H9 (cell line): ENCODE data around the gene PIMREG. TPM values are rescaled to one million over a fixed set of nuclear protein-coding genes. Genes with fewer than 3 reads are reported as not detected.
"Not testable (repeated sequence)": the region's sequence is repeated elsewhere in the genome, so short reads cannot be mapped to it uniquely, and the experiment has no call there.

Experiments
- DNase-seq: peaks from one replicate; pipeline ENCODE4 v3.0.0-alpha.2; 2017
- H2AFZ ChIP-seq: one replicate; pipeline ENCODE4 v1.6.1; 2013; ENCODE audit warnings: mild to moderate bottlenecking, low read length, control low read depth, moderate library complexity
- H2AK5ac ChIP-seq: 2 replicates; pipeline ENCODE4 v1.6.1; 2013; ENCODE audit warnings: low read length, control low read depth, mixed read lengths; ENCODE audit not compliant: insufficient read length
- H2BK120ac ChIP-seq: one replicate; pipeline ENCODE4 v1.6.1; 2013; ENCODE audit warnings: low read depth, mild to moderate bottlenecking, low read length, control low read depth, inconsistent platforms; ENCODE audit not compliant: poor library complexity, severe bottlenecking
- H2BK12ac ChIP-seq: 2 replicates; pipeline ENCODE4 v1.6.1; 2013; ENCODE audit warnings: low read length, control low read depth, mixed read lengths, low read depth; ENCODE audit not compliant: insufficient read length
- H2BK15ac ChIP-seq: 2 replicates; pipeline ENCODE4 v1.6.1; 2013; ENCODE audit warnings: low read depth, low read length, control low read depth
- H2BK20ac ChIP-seq: one replicate; pipeline ENCODE4 v1.6.1; 2013; ENCODE audit warnings: low read depth, mild to moderate bottlenecking, low read length, control low read depth, inconsistent platforms; ENCODE audit not compliant: poor library complexity, severe bottlenecking
- H2BK5ac ChIP-seq: 2 replicates; pipeline ENCODE4 v1.6.1; 2013; ENCODE audit warnings: low read length, control low read depth, mixed read lengths; ENCODE audit not compliant: insufficient read length
- H3K14ac ChIP-seq: 2 replicates; pipeline ENCODE4 v1.6.1; 2013; ENCODE audit warnings: low read length, control low read depth; ENCODE audit not compliant: insufficient read depth
- H3K18ac ChIP-seq: 2 replicates; pipeline ENCODE4 v1.6.1; 2013; ENCODE audit warnings: low read depth, mild to moderate bottlenecking, mixed read lengths, low read length, control low read depth; ENCODE audit not compliant: insufficient read length
- H3K23ac ChIP-seq: 2 replicates; pipeline ENCODE4 v1.6.1; 2013; ENCODE audit warnings: low read length, control low read depth, mixed read lengths, low read depth; ENCODE audit not compliant: insufficient read length
- H3K23me2 ChIP-seq: 2 replicates; pipeline ENCODE4 v1.6.1; 2013; ENCODE audit warnings: low read depth, mild to moderate bottlenecking, mixed read lengths, low read length, control low read depth; ENCODE audit not compliant: insufficient read length, poor library complexity, severe bottlenecking
- H3K27ac ChIP-seq: 2 replicates; pipeline ENCODE4 v1.5.1; 2013; ENCODE audit warnings: low read length, control low read depth, mixed read lengths, low read depth; ENCODE audit not compliant: insufficient read length
- H3K27me3 ChIP-seq: 2 replicates; pipeline ENCODE4 v1.6.1; 2013; ENCODE audit warnings: low read length, control low read depth, inconsistent platforms; ENCODE audit not compliant: insufficient read depth
- H3K4ac ChIP-seq: 2 replicates; pipeline ENCODE4 v1.6.1; 2013; ENCODE audit warnings: low read depth, mild to moderate bottlenecking, control low read depth, inconsistent platforms, low read length, moderate library complexity
- H3K4me1 ChIP-seq: 2 replicates; pipeline ENCODE4 v1.6.1; 2013; ENCODE audit warnings: low read length, control low read depth, inconsistent platforms; ENCODE audit not compliant: insufficient read depth
- H3K4me2 ChIP-seq: 2 replicates; pipeline ENCODE4 v1.6.1; 2013; ENCODE audit warnings: low read length, control low read depth, mixed read lengths; ENCODE audit not compliant: insufficient read length, insufficient read depth
- H3K56ac ChIP-seq: 2 replicates; pipeline ENCODE4 v1.6.1; 2013; ENCODE audit warnings: low read depth, mild to moderate bottlenecking, mixed read lengths, low read length, control low read depth; ENCODE audit not compliant: insufficient read length
- H3K79me1 ChIP-seq: 2 replicates; pipeline ENCODE4 v1.6.1; 2013; ENCODE audit warnings: low read depth, mild to moderate bottlenecking, moderate library complexity, low read length, control low read depth, inconsistent platforms; ENCODE audit not compliant: insufficient read depth, poor library complexity, severe bottlenecking
- H3K79me2 ChIP-seq: 2 replicates; pipeline ENCODE4 v1.6.1; 2013; ENCODE audit warnings: low read length, control low read depth, inconsistent platforms; ENCODE audit not compliant: insufficient read depth
- H3K9ac ChIP-seq: 2 replicates; pipeline ENCODE4 v1.6.1; 2013; ENCODE audit warnings: low read length, control low read depth, mixed read lengths; ENCODE audit not compliant: insufficient read length; ENCODE audit errors: extremely low read depth
- H3K9me3 ChIP-seq: one replicate; pipeline ENCODE4 v1.6.1; 2013; ENCODE audit warnings: low read depth, low read length, inconsistent platforms; ENCODE audit not compliant: control insufficient read depth
- H3T11ph ChIP-seq: one replicate; pipeline ENCODE4 v1.6.1; 2013; ENCODE audit warnings: mild to moderate bottlenecking, low read length, control low read depth, inconsistent platforms
- H4K20me1 ChIP-seq: one replicate; pipeline ENCODE4 v1.6.1; 2013; ENCODE audit not compliant: control insufficient read depth, insufficient read length, insufficient read depth
- H4K5ac ChIP-seq: 2 replicates; pipeline ENCODE4 v1.6.1; 2013; ENCODE audit warnings: low read depth, mild to moderate bottlenecking, mixed read lengths, low read length, control low read depth; ENCODE audit not compliant: insufficient read length
- H4K8ac ChIP-seq: replicated peaks from 2 replicates; pipeline ENCODE4 v1.6.1; 2013; ENCODE audit warnings: low read length, control low read depth, mixed read lengths, low read depth; ENCODE audit not compliant: insufficient read length
- H4K91ac ChIP-seq: 2 replicates; pipeline ENCODE4 v1.6.1; 2013; ENCODE audit warnings: low read depth, mild to moderate bottlenecking, moderate library complexity, mixed read lengths, low read length, control low read depth; ENCODE audit not compliant: insufficient read length
- H3K27ac Mint-ChIP-seq, 3 experiments: 2 replicates in 2 of 3; 3 replicates in 1 of 3; pipeline ENCODE4 v1.8.0; 2020 to 2021; ENCODE audit warnings: mixed read lengths in 3 of 3, mild to moderate bottlenecking in 1 of 3, moderate library complexity in 1 of 3
- H3K27me3 Mint-ChIP-seq: 2 replicates; pipeline ENCODE4 v1.8.0; 2021; ENCODE audit warnings: low read depth, mild to moderate bottlenecking, moderate library complexity, mixed read lengths
- H3K36me3 Mint-ChIP-seq, 3 experiments: 2 replicates in 2 of 3; 3 replicates in 1 of 3; pipeline ENCODE4 v1.8.0; 2020 to 2021; ENCODE audit warnings: low read depth in 3 of 3, mixed read lengths in 3 of 3; ENCODE audit not compliant: insufficient read depth in 1 of 3
- H3K4me1 Mint-ChIP-seq, 2 experiments: 2 replicates each; pipeline ENCODE4 v1.8.0; 2020; ENCODE audit warnings: mixed read lengths in 2 of 2
- H3K4me3 Mint-ChIP-seq, 2 experiments: 2 replicates in 1 of 2; 3 replicates in 1 of 2; pipeline ENCODE4 v1.8.0; 2020 to 2021; ENCODE audit warnings: mild to moderate bottlenecking in 2 of 2, mixed read lengths in 2 of 2, moderate library complexity in 1 of 2
- H3K9me3 Mint-ChIP-seq, 2 experiments: 2 replicates in 1 of 2; 3 replicates in 1 of 2; pipeline ENCODE4 v1.8.0; 2020; ENCODE audit warnings: mild to moderate bottlenecking in 2 of 2, mixed read lengths in 2 of 2, moderate library complexity in 1 of 2
- WGBS: extraction: QIAGEN DNeasy Blood & Tissue Kit; methylation state at CpG from one replicate; pipeline ENCODE4 v1.1.7; 2013; ENCODE audit warnings: missing lambda C conversion rate, low lambda C conversion rate, mixed read lengths; ENCODE audit not compliant: insufficient read length; ENCODE audit errors: extremely low coverage; 5-methylcytosine and 5-hydroxymethylcytosine counted together
- total RNA-seq: library from RNA; stranded (reverse); gene quantifications from 2 replicates; pipeline ENCODE4 v1.2.1, GENCODE V29; 2021
- TF ChIP-seq, protein P1 (sequence below): fragments of 200-600 bp; sonication (generic); conservative IDR thresholded peaks from 3 replicates; pipeline ENCODE4 v1.8.0; 2021; ENCODE audit warnings: antibody characterized with exemption, mild to moderate bottlenecking

Gene PIMREG
- total RNA-seq, 1 experiment from 2014 or later = 91.6 TPM

DNA sequence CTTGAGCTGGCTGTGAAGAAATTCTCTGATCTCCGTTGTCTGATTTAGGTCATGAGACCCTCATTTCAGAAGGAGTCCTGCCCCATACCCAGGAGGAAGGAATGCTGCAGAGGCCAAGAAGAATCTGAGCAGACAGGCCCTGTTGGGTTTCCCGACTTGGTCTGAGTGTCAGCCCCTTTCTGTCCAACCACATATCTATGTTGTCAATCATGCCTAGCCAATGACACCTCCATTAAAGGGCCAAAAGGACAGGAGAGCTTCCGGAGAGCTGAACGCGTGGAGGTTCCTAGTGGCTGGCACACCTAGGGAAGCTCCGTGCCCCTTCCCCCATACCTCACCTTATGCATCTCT, 37.8 kb downstream of the PIMREG start:
- H3K9me3 Mint-ChIP-seq = no peaks in the 10 kb centered on the region
- H3K36me3 Mint-ChIP-seq = no peaks in the 10 kb centered on the region
- H4K91ac ChIP-seq = no peak overlapping the region
- H3K9me3 ChIP-seq = no peaks in the 10 kb centered on the region
- H2AFZ ChIP-seq = no peak overlapping the region
- H3K79me1 ChIP-seq = no peaks in the 10 kb centered on the region
- no peak overlapping the region for H3K4me2 ChIP-seq
- TF ChIP-seq, protein P1, sequence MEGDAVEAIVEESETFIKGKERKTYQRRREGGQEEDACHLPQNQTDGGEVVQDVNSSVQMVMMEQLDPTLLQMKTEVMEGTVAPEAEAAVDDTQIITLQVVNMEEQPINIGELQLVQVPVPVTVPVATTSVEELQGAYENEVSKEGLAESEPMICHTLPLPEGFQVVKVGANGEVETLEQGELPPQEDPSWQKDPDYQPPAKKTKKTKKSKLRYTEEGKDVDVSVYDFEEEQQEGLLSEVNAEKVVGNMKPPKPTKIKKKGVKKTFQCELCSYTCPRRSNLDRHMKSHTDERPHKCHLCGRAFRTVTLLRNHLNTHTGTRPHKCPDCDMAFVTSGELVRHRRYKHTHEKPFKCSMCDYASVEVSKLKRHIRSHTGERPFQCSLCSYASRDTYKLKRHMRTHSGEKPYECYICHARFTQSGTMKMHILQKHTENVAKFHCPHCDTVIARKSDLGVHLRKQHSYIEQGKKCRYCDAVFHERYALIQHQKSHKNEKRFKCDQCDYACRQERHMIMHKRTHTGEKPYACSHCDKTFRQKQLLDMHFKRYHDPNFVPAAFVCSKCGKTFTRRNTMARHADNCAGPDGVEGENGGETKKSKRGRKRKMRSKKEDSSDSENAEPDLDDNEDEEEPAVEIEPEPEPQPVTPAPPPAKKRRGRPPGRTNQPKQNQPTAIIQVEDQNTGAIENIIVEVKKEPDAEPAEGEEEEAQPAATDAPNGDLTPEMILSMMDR = no peak
- no peaks in the 10 kb centered on the region; the same call in none of the 2 replicates for H3K27me3 Mint-ChIP-seq
- WGBS = no CpG with 5 or more reads among the region's 6 CpGs
- H3K4ac ChIP-seq = no peak overlapping the region
- H3K27me3 ChIP-seq = no peaks in the 10 kb centered on the region
- H3K18ac ChIP-seq = no peak overlapping the region
- H3K56ac ChIP-seq = no peak overlapping the region
- no peak overlapping the region for H3K4me3 Mint-ChIP-seq
- no peak overlapping the region for H3T11ph ChIP-seq
- H4K20me1 ChIP-seq = no peaks in the 10 kb centered on the region
- no peak overlapping the region for H2BK20ac ChIP-seq
- no peak overlapping the region for H2BK15ac ChIP-seq
- H3K14ac ChIP-seq = no peak overlapping the region
- no peak overlapping the region for H3K9ac ChIP-seq
- H2BK120ac ChIP-seq = no peak overlapping the region
- H2BK5ac ChIP-seq = no peak overlapping the region
- peaks cover 5% of the 10 kb centered on the region; the same call in 1 of the 2 replicates for H3K4me1 ChIP-seq
- no peak overlapping the region for H3K23ac ChIP-seq
- no peak overlapping the region for H3K27ac Mint-ChIP-seq
- no peak overlapping the region for H4K5ac ChIP-seq
- H3K4me1 Mint-ChIP-seq = peaks cover 26 to 30% of the 10 kb centered on the region in 2 experiments
- no peak overlapping the region for H4K8ac ChIP-seq
- H2AK5ac ChIP-seq = no peak overlapping the region
- H3K23me2 ChIP-seq = no peaks in the 10 kb centered on the region
- no peak for DNase-seq
- no peaks in the 10 kb centered on the region for H3K79me2 ChIP-seq
- no peak overlapping the region for H3K27ac ChIP-seq
- H2BK12ac ChIP-seq = no peak overlapping the region

DNA sequence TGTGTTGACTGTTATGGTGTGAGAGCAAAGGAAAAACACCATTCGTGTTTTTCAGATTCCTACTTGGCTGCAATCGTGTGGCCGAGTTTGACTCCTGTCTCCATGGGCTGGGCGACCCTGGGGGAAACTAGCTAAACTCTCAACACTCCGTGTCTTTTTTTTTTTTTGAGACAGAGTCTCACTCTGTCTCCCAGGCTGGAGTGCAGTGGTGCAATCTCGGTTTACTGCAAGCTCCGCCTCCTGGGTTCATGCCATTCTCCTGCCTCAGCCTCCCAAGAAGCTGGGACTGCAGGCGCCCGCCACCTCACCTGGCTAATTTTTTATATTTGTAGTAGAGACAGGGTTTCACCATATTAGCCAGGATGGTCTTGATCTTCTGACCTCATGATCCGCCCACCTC, 38.5 kb downstream of the PIMREG start:
- DNase-seq, H3K27ac Mint-ChIP-seq, H2BK5ac ChIP-seq, H3K36me3 Mint-ChIP-seq, H2BK120ac ChIP-seq, H4K91ac ChIP-seq, H3K9me3 Mint-ChIP-seq, H2BK20ac ChIP-seq, H3K18ac ChIP-seq, H3K27ac ChIP-seq, H3K9me3 ChIP-seq, H3K4me1 ChIP-seq, H2BK15ac ChIP-seq, H4K5ac ChIP-seq, H3K79me2 ChIP-seq, H3K56ac ChIP-seq, H3K27me3 ChIP-seq, H2AK5ac ChIP-seq, H3K4me2 ChIP-seq, H3K23me2 ChIP-seq, H2BK12ac ChIP-seq, H3K27me3 Mint-ChIP-seq, H3K9ac ChIP-seq, H3T11ph ChIP-seq, H3K4ac ChIP-seq, H4K8ac ChIP-seq, H3K4me3 Mint-ChIP-seq, H3K14ac ChIP-seq, H3K23ac ChIP-seq, H4K20me1 ChIP-seq, H3K79me1 ChIP-seq, H2AFZ ChIP-seq: not testable (repeated sequence)
- no CpG with 5 or more reads among the region's 10 CpGs for WGBS
- peaks cover 33 to 37% of the 10 kb centered on the region in 2 experiments for H3K4me1 Mint-ChIP-seq
